Astrocyte (in vitro differentiated cells and primary cell): Measurements from ENCODE around the gene ZBTB8A.
"Not testable (repeated sequence)": the region's sequence is repeated elsewhere in the genome, so short reads cannot be mapped to it uniquely, and the experiment has no call there.

Source experiments
- EZH2 ChIP-seq: IDR thresholded peaks from 2 replicates; pipeline ENCODE4 v1.6.1; 2012; ENCODE audit warnings: mild to moderate bottlenecking, low read length, inconsistent platforms; ENCODE audit not compliant: insufficient read depth
- TF ChIP-seq, protein P1 (sequence below): IDR thresholded peaks from 2 replicates; pipeline ENCODE4 v1.5.1; 2011; ENCODE audit warnings: low read depth, mild to moderate bottlenecking, inconsistent platforms, low read length, moderate library complexity; ENCODE audit not compliant: insufficient read depth

GRCh38 chr1:32642292-32642827 lies 103.1 kb downstream of the ZBTB8A start:
- not testable (repeated sequence) for TF ChIP-seq EZH2
- TF ChIP-seq, protein P1, sequence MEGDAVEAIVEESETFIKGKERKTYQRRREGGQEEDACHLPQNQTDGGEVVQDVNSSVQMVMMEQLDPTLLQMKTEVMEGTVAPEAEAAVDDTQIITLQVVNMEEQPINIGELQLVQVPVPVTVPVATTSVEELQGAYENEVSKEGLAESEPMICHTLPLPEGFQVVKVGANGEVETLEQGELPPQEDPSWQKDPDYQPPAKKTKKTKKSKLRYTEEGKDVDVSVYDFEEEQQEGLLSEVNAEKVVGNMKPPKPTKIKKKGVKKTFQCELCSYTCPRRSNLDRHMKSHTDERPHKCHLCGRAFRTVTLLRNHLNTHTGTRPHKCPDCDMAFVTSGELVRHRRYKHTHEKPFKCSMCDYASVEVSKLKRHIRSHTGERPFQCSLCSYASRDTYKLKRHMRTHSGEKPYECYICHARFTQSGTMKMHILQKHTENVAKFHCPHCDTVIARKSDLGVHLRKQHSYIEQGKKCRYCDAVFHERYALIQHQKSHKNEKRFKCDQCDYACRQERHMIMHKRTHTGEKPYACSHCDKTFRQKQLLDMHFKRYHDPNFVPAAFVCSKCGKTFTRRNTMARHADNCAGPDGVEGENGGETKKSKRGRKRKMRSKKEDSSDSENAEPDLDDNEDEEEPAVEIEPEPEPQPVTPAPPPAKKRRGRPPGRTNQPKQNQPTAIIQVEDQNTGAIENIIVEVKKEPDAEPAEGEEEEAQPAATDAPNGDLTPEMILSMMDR = not testable (repeated sequence)
